Loucy (cell line): ENCODE data around the gene UGGT2.

Source experiments
- CTCF ChIP-seq: fragments of 200-600 bp; sonication (generic); conservative IDR thresholded peaks from 2 replicates; pipeline ENCODE4 v1.5.1; 2014; ENCODE audit warnings: mild to moderate bottlenecking, antibody characterized with exemption, low read length
- EZH2phosphoT487 ChIP-seq: fragments of 200-600 bp; IDR thresholded peaks from 2 replicates; pipeline ENCODE4 v1.6.1; 2018; ENCODE audit warnings: antibody characterized with exemption, mild to moderate bottlenecking, moderate library complexity, borderline replicate concordance

- TF ChIP-seq EZH2phosphoT487 (no peak), CTCF (no peak)
Measured at GRCh38 chr13:96018135-96018534, 35.1 kb downstream of the UGGT2 start.
